GM12873 (cell line): Measurements from ENCODE around the gene ANTXR1.

Experiments used
- TF ChIP-seq, protein P1 (sequence below): IDR thresholded peaks from 2 replicates; pipeline ENCODE4 v1.5.1; 2012; ENCODE audit warnings: low read depth, mild to moderate bottlenecking, moderate library complexity, low read length, control low read depth; ENCODE audit not compliant: insufficient read depth; ENCODE audit errors: missing control alignments

The ANTXR1 gene

GRCh38 chr2:69065735-69066336 lies 52.9 kb downstream of the ANTXR1 start:
- TF ChIP-seq, protein P1, sequence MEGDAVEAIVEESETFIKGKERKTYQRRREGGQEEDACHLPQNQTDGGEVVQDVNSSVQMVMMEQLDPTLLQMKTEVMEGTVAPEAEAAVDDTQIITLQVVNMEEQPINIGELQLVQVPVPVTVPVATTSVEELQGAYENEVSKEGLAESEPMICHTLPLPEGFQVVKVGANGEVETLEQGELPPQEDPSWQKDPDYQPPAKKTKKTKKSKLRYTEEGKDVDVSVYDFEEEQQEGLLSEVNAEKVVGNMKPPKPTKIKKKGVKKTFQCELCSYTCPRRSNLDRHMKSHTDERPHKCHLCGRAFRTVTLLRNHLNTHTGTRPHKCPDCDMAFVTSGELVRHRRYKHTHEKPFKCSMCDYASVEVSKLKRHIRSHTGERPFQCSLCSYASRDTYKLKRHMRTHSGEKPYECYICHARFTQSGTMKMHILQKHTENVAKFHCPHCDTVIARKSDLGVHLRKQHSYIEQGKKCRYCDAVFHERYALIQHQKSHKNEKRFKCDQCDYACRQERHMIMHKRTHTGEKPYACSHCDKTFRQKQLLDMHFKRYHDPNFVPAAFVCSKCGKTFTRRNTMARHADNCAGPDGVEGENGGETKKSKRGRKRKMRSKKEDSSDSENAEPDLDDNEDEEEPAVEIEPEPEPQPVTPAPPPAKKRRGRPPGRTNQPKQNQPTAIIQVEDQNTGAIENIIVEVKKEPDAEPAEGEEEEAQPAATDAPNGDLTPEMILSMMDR = no peak

DNA sequence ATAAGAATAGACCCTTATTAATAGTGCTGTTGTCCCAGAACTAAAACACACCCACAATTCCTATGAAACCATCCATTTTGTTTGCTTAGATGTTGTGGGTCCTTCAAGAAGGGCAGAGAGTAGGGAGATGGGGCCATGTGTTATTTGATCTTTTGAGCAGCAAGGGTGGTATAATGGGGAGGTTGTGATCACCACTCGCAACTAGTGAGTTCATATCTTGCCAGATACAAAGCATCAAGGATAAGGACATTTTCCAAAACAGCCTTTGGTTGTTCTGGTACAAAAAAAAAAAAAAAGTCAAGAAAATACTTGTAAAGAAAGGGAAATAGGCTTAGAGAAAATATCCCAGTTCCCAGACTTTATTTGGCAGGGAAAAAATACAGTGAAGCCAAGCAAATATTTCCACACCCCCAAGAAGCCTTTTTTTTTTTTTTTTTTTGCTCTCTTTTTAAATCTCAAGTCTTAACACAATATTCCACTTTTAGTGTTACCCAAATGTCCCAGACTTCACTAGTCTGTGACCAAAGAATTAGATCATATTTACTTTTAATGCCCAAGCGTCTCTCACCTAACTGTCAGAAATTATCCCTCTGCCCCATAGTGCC lies 54.1 kb downstream of the ANTXR1 start:
- TF ChIP-seq, protein P1 = no peak

DNA sequence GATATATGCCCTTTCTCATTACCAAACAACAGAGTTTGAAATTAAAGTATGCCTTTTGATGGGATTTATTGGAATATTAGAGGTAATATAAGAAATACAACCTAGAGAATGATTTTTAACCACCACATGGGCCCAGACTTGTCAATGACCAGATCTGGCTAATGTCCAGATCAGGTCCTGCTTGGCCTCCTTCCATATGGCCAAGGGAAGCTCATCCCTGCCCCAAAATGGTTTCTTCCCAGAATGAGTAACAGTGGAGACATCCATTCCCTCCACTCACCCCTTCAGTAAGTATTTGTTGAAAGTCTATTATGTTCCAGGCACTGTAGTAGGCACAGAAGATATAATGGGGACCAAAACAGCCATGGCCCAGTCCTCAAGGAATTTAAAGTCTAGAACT lies 54.9 kb downstream of the ANTXR1 start:
- TF ChIP-seq, protein P1 = no peak

GRCh38 chr2:69070969-69071368 lies 58.0 kb downstream of the ANTXR1 start:
- TF ChIP-seq, protein P1 = no peak

DNA sequence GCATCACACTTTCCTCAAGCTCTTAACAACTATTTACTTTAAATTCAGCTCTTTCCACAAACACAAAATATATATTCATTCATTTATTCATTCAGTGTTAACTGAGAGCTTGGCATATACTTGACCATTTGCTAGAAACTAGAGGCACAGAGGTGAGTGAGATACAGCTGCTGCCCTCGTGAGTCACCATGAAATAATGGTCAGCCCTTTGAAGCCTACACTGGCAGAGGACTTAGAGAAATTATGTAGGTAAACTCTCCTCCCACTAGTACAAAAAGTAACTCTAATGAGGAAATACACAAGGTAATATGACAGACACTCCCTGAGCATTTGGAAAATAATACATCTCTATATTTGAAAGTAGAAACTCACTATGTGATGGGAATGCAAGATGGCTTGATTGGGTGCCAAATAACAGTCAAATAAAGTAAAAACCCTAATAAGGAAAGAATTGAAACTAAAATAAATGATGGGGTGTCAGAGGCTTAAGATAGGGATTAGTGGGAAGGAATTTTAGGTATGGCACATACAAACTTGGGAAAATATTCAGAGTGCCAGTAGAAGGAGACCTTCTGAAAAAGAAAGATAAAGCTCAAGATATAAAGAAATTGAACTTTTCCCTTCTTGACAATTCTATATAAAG lies 61.1 kb downstream of the ANTXR1 start:
- TF ChIP-seq, protein P1 = no peak

DNA sequence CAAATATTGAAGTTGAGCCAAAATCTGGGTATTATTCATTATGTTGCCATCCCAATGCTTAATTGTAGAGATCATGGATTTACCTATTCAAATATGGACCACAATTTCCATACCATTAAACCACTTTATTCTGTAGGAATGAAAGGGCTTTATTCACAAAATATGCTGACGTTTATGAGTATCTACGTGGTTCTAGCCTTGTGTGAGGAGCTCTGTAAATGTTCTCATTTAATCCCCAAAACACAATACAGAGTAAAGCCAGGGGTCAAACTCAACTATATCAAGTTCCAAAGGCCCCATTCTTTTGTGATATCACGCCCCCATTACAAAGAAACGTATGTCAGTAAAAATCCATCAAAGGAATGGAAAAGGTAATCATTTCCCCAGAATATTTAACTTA lies 61.9 kb downstream of the ANTXR1 start:
- TF ChIP-seq, protein P1 = no peak

GRCh38 chr2:69075486-69075885 lies 62.5 kb downstream of the ANTXR1 start:
- TF ChIP-seq, protein P1 = no peak
